GM19025 (cell line): Measurements from ENCODE around the gene RHBDL3.
"Not testable (repeated sequence)": the region's sequence is repeated elsewhere in the genome, so short reads cannot be mapped to it uniquely, and the experiment has no call there.

Experiments used
- ATAC-seq: cut with Tn5 transposase; IDR thresholded peaks from one replicate; pipeline ENCODE4 v1.9.1; 2021; ENCODE audit warnings: mild to moderate bottlenecking, low read depth, moderate library complexity; ENCODE audit not compliant: unreplicated experiment

RHBDL3 gene

GRCh38 chr17:32287804-32288511 lies 22.3 kb downstream of the RHBDL3 start:
- ATAC-seq, result no peak

DNA sequence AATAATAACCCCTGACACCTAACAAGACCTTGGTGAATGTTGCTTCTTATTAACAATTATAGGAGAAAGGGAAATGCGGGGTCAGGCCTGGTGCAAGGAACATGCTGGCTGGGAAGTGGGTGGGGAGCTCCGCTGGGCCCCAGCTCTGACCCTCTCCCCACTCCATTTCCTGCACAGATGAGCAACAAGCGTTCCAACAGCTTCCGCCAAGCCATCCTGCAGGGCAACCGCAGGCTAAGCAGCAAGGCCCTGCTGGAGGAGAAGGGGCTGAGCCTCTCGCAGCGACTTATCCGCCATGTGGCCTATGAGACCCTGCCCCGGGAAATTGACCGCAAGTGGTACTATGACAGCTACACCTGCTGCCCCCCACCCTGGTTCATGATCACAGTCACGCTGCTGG lies 23.0 kb downstream of the RHBDL3 start:
- ATAC-seq, result no peak

DNA sequence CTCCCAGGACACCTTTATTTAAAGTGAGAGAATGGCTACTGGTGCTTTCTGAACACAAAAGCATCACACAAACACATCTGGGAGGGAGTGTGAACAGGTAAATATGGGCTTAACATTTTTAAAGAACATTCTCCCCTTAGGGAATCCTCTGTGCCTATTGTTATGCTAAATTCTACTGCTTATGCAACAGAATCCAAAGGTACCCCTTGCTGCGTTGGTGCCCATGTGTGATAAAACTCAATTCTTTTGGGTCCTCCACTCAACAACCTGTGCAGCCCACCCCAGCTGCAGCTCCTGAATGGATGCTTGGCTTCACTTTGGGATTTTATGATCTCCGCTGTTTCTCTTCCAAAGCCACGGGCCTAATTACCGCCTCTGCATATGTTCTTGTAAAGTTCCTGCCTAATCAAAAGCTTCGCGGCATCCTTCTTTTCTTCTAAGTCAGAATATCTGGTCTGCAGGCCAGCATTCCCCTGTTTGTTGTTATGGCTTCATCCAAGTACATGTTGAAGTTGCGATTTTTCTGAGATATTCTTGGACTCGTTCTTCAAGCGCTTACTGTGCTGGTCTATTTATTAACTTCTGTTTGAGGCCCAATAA lies 23.9 kb downstream of the RHBDL3 start:
- ATAC-seq, result no peak

DNA sequence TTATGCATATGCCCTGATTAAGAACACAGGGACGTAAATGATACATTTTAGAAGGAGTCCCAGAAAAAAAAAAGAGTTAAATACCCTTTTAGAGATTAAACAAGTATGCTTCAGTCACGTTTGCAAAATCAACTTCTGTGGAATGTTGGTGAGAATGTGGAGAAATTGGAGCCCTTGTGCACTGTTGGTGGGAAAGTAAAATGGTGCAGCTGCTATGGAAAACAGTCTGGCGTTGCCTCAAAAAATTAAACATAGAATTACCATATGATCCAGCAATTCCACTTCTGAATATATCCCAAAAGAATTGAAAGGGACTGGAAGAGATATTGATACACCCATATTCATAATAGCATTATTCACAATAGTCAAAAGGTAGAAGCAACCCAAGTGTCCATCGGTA lies 26.5 kb downstream of the RHBDL3 start:
- no peak for ATAC-seq

- ATAC-seq, result no peak
Measured at GRCh38 chr17:32297424-32297823, 31.8 kb downstream of the RHBDL3 start.

- no peak for ATAC-seq
Measured at GRCh38 chr17:32297860-32298259, 32.2 kb downstream of the RHBDL3 start.

DNA sequence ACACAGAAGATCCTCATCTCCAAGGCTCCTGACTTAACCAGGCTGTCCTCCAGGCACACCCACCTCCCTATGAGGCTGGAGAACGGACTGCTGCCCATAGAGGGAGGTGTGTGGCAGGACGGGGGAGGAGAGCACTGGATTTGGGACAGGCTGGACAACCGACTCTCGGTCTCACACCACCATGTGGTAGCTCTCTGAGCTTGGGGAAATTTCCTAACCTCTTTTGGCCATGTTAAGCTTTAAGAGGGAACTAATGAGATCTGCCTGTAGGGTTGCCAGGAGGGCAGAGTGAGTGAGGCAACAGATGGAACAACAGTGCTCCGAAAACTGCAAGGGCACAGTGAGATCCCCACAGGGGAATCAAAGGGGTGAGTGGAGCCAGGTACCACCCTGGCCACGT lies 32.7 kb downstream of the RHBDL3 start:
- no peak for ATAC-seq

GRCh38 chr17:32298721-32299579 lies 33.3 kb downstream of the RHBDL3 start:
- ATAC-seq, result no peak

DNA sequence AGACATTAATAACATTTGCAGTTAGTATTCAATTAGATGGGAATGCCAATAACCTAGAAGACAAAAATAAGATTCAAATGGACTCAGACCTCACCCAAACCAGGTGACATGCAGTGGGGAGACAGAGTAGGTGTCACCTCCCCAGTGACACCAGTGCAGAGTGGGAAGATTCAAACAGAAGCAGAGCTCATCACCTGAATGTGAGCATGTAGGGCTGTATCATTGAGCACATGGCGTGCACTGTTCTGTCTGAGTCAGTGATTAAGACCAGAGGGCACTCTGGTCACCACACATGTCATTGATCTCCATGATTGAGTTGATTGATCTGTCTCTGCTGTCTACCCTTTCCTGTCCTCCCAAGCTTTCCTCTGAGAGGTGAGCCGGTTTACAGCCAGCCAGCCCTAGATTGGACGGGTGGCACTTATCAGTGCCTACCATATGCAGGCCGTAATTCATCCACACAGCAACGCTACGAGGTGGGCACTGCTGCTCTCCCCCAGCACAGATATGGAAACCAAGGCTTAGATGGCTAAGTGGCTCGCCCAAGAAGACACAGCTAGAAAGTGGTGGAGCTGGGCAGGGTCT lies 34.0 kb downstream of the RHBDL3 start:
- ATAC-seq, result no peak

- no peak for ATAC-seq
Measured at GRCh38 chr17:32302037-32302436, 36.4 kb downstream of the RHBDL3 start.

DNA sequence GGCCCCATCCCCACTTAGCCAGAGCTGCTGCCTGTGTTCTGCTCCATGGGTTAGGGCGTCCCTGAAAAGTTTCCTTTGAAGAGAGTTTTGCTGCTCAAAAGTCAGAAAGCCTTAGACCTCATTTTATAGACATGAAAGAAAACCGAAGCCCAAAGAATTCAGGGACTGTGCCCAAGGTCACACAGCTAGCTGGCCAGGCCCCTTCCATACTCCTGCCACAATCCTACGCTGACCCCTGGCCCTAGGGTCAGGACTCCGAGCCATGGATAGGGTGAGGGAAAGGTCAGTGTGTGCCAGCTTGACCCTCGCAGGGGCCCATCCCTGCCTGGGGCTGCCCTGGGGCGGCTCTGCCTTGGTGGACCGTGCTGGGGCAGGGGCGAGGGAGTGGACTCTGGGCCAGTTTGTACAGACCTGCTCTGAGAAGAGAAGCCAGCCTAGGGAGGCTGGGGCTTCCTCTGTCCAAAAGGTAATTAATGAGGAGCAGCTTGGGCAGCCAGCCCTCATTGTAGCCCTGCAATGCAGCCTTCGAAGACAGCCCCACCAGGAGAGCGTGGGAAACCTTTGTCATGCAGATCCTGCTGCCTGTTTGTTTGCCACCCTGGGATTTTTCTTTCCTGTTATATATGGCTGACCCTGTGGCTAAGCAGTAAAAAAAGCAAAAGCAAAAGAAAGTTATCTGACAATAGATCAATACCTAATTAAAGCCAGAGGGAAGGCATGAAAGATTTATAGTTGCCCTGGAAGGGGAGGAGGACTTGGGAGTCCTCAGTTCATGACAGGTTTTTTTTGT lies 37.4 kb downstream of the RHBDL3 start:
- ATAC-seq, result no peak

DNA sequence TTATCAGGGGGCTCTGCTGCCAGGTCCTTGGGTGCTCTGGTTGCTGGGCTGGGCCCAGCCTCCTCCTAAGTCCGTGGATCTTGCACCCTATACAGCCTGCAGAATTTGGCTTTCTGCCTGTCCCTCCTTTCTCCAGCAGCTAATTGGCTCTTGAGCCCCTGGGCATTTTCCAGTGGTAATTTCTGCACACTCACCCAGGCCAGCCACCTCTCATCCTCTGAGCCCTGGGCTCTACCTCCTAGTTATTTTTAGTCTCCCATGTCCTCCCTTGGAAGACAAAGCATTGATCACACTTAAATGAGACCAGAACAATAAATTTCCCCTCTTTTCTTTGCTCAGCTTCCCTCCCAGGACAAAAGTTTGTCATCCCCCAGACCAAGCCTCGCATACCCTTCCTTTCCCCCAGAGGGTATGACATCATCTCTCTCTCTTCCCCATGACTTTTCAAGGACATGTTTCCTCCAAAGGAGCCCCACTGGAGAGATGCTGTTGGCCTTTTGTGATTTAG lies 38.2 kb downstream of the RHBDL3 start:
- ATAC-seq, result no peak

- ATAC-seq, result no peak
Measured at GRCh38 chr17:32305049-32305448, 39.4 kb downstream of the RHBDL3 start.

- ATAC-seq, result no peak
Measured at GRCh38 chr17:32307658-32308057, 42.0 kb downstream of the RHBDL3 start.

DNA sequence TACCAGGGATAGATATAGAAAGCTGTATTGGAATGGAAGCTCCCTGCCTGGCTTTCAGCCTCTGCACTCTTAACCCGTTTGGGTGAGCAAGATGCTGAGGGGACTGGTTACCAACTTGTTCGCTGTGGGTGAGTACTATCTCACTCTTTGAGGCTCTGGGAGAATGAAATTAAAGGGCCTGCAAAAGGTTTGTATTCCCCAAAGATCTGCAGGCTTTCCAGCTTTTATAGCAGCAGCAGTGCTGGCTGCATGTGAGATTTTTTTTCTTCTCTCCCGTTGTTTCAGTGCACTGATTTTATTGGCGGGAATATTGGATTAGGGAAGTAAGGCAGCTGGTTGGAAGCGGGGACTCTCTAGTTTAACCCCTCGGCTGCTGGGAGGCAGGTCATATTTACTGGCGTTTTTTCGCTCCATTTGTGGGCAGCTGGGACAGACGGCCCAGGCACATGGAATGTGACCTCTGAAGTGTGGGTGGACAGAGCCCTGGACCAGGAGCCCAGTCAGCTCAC lies 45.5 kb downstream of the RHBDL3 start:
- ATAC-seq, result no peak

DNA sequence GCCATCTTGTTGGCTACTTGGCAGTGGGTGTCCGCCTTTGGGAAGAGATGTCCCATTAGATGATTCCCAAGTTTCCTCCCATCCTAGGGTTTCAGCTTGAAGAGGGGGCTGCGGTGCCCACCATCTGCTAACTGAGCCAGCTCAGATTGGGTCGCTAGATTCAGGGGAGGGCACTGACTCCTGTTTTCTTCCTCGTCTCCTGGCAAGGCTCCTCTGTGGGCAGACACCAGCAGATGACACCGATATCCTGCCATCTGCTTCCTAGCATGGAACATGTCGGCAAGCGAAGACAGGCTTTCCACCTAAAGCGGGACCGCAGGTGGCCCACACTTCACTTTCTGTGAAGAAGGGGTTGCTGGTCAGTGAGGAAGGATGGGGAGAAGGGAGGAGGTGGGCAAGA lies 49.0 kb downstream of the RHBDL3 start:
- no peak for ATAC-seq

GRCh38 chr17:32315171-32315570 lies 49.5 kb downstream of the RHBDL3 start:
- ATAC-seq, result no peak

- ATAC-seq, result not testable (repeated sequence)
Measured at GRCh38 chr17:32316653-32317052, 51.0 kb downstream of the RHBDL3 start.

GRCh38 chr17:32317353-32317752 lies 51.7 kb downstream of the RHBDL3 start:
- no peak for ATAC-seq

- ATAC-seq, result no peak
Measured at GRCh38 chr17:32318071-32318470, 52.4 kb downstream of the RHBDL3 start.
